HG03108 (cell line): ENCODE results near the gene PBX3.

ENCODE experiments used
- ATAC-seq: cut with Tn5 transposase; IDR thresholded peaks from one replicate; pipeline ENCODE4 v1.9.1; 2021; ENCODE audit warnings: moderate library complexity; ENCODE audit not compliant: unreplicated experiment

The PBX3 gene

DNA sequence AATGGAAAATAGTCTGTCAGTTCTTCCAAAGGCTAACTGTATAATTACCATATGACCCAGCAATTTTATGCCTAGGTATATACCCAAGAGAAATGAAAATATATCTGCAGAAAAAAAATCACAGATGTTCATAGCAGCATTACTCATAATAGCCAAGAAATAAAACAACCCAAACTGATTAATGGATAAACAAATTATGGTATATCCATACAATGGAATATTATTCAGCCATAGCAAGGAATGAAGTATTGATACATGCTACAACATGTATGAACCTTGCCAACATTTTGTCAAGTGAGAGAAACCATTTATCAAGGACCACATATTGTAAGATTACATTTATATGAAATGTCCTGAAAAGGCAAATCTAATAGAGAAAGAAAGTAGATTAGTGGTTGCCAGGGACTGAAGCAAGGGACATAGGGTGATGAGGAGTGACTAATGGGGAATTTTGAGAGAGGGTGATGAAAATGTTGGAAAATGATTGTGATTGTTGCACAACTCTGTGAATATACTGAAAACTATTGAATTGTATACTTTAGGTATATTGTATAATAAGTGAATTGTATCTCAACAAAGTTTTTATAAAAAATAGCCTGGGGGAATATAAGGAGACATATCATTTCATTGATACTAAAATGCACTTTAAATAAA is 114.4 kb downstream of the PBX3 start:
- no peak for ATAC-seq

GRCh38 chr9:125863923-125864322 is 116.8 kb downstream of the PBX3 start:
- no peak for ATAC-seq

DNA sequence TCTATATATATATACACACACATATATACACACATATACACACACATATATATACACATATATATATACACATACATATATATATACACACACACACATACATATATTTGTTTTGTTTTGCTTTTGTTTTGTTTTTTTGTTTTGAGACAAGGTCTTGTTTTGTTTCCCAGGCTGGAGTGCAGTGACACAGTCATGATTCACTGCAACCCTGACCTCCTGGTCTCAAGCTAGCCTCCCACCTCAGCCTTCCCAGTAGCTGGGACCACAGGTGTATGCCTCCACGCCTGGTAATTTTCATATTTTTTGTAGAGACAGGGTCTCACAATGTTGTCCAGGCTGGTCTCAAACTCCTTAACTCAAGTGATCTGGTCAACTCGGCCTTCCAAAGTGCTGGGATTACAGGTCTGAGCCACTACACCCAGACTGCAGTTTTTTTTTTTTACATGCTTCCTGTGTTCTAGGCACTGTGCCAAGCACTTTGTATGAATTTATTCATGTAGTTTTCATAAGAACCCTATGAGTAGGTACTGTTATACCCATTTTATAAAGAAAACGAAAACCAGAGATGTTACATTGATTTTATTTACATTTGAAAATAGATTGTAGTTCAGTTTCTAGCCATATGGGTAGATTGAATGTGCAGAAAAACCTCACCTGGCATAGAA is 120.7 kb downstream of the PBX3 start:
- no peak for ATAC-seq

- ATAC-seq, result no peak
These were observed 131.0 kb downstream of the PBX3 start for GRCh38 chr9:125878164-125878631.

DNA sequence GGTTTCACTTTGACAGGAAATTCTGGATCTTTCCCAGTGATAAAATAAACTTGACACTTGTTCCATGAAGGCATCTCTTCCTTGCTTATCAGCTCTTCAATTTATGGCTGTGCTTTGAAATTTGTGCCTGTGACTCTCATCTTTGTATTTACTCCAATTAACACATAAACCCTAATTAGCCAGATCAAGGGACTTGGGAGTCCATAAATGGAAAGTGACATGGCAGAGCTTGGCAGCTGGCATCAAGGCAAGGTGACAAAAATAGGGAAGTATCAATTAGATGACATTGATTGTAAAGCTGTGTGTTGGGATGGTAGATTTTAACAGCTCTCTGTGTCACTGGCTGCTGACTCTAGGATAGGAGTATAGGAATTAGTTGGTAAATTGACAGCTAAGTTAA is 133.9 kb downstream of the PBX3 start:
- ATAC-seq, result no peak

GRCh38 chr9:125883565-125884217 is 136.5 kb downstream of the PBX3 start:
- ATAC-seq, result no peak

DNA sequence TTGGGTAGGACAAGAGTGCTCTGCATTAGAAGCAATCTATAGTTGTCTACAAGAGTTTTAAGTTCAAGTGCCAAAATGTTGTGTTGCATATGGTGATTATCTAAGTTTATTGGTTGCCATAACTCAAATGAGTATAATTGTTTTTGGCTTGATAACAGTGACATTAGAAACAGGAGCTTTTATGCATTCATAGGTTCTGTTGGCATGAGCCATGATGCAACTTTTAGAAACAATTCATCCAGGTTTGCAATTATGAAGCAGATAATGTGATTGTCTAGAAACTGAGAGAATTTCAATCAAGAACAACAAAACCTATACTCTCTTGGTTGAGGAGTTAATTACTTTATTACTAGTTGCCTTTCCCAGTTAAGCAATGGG is 137.0 kb downstream of the PBX3 start:
- no peak for ATAC-seq

DNA sequence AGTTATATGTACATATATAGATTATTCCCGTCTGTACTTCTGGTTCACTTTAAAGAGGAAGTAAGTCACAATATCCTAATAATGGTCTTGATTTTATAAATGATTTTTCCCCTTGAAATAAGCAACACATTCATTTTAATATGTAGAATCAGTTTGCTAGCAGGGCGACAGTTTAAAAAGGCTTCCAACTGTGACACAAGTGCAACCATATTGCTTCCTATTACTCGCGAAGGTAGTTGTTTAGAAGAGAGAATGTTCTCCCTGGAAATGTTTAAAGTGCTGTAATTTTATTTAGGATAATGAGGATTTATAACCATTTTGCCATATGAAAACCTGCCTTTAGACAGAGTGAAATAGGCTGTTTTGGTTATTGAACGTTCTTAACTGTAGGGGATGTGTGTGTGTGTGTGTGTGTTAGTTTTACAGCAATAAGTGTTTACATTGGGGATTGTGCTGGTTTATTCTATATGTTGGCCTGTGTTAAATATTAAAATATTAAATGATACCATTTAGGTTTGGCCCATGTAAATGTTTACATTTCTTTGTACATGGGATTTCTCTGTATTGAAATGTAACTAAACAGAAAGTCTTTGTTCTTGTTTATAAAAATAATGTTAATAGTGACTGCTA is 138.3 kb downstream of the PBX3 start:
- ATAC-seq, result no peak

GRCh38 chr9:125886365-125886764 is 139.2 kb downstream of the PBX3 start:
- no peak for ATAC-seq

DNA sequence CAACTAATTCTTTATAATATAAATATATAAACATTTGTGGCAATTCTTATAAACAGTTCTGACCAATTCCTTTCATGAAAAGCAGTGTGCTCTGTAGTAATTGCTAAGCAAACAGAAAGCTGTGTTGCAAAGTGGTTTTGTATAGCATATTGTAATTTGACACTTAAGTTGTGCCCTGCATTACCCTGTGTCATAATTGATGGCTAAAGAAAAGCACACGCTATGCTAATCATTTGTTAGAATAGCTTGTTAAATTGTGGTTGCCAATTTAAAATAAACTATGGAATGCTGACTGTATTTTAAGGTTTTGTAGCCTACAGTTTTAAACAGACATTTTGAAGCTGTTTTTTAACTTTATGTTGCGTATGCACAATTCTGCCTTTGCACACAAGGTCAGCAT is 140.0 kb downstream of the PBX3 start:
- no peak for ATAC-seq

DNA sequence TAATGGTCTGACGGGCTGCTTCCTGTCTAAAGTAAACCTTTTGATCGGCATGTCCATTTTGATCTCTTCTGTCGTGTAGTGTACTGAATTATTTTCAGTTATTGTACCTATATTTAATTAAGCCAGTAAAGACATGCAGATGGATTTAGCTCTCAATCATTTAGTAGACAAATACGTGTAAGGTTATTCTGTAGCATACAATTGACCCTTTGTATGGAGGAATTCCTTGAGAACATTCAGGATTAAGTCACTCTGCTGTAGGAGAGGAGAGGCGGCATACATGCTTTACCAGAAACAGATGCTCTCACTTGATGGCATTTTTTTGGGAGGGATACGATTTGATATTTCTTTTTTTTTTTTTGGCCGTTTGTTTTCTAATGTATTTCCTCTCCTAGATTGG is 141.0 kb downstream of the PBX3 start:
- ATAC-seq, result no peak

GRCh38 chr9:125889112-125889475 is 141.9 kb downstream of the PBX3 start:
- ATAC-seq, result peak; percentile 32

DNA sequence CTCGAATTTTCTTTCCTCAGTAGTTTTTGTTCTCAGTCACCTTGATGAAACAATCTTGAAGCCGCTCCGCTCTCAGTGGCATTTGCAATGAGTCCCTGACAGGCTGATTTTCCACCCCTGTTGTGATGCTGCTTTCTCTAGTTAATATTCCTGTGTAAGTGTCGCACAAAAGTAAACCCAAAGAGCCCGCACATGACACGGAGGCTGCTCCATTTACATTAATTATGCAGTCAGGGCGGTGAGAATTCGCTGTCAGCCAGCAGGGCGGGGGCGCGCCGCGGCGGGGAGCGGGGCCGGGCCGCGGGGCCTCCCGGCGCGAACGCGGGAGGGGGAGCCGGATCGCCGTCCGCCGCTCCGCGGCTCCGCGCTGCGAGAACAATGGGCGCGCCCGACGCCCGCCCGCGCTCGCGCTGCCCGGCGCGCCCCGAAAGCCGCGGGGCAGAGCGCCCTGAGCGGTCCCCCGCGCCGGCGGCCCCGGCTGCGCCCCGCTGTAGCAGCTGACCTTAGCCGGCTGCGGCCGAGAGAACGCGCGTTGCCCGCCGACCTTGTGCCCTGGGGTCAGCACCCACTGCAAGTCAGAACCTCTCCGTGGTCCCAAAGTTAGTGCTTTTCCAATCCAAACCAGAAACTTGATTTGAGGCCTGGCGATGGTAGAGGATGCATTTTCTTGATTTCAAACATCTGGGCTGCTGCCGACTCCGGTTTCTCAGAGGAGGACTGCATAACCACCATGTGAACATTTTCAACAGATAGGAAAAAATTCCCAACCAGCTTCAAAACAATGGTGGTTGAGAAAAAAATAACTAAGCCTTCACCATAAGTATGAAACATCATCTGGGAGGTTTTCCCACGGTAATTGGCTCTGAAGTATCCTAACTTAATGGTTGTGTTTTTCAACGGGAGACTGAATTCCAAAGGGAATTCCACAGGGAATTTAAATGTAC is 142.6 kb downstream of the PBX3 start:
- peak; percentile 41 for ATAC-seq

DNA sequence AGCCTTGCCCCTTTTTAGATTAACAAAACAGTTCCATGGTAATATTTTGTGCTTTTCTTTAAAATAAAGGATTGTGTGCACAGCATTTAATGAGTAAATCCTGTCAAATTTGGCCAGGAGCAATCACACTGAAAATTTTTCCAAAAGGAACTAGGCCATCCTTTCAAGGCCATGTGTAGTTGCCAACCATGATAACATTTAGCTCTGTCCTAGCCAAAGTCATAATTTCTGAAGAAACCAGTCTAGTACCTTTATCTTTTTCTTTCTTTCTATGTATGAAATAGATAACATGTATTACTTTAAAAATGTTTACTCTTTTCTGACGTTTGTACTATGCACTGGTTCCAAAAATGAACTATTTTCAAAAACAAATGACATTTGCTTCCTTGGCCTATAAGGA is 143.7 kb downstream of the PBX3 start:
- no peak for ATAC-seq

DNA sequence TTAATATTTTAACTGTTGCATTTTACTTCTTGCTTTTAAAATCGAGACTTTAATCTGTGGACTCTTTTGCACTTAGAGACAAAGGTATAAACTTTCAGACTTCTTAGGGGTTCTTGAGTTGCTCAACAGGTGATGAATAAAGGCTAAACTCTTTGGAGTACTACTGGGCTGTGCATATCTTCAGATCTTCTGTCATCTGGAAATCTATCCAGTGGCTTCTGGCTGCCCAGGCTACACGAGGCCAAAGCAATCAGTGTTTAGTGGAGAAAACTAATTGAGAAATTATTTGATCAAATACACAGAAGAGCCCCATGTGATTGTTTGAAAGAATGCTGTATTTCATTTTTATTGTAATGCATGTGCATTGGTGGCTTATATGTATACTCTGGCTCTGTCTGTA is 146.1 kb downstream of the PBX3 start:
- no peak for ATAC-seq

- ATAC-seq, result no peak
These were observed 147.4 kb downstream of the PBX3 start for GRCh38 chr9:125894566-125894965.

DNA sequence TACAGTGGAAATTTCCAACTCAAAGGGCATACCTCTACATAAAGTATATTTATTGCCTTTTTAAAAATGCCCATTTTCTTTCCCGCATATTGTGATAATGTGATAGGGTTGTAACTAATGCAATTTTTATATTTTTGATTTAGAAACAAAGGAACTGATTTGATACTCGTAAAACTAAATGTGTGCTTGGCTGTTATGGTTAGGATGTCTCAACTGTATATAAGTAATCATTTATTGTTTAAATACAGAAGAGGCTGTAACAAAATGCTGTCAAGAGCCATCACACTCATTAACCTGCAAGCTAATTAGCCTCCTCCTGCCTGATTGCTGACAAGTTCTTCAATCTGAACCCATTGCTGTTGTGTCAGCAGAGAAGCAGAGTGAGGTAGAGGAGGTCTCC is 149.2 kb downstream of the PBX3 start:
- no peak for ATAC-seq

GRCh38 chr9:125896964-125897363 is 149.8 kb downstream of the PBX3 start:
- ATAC-seq, result no peak

DNA sequence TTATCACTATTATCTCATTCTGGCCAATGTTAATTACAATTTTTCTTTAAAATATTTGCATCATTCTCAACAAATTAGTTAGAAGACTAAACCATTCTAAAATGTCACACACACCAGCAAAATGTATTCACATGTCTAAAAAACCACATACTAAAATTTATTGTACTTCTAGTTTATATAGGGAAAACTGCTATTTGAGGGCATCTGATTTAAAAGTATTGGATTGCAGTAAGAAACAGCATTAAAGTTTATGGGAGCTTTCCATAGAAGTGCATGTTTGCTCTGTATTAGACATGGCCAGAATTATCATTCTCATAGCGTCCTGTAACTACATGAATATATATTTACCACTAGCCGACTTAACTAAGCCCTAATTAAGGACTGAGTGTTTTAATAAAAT is 150.3 kb downstream of the PBX3 start:
- ATAC-seq, result no peak

DNA sequence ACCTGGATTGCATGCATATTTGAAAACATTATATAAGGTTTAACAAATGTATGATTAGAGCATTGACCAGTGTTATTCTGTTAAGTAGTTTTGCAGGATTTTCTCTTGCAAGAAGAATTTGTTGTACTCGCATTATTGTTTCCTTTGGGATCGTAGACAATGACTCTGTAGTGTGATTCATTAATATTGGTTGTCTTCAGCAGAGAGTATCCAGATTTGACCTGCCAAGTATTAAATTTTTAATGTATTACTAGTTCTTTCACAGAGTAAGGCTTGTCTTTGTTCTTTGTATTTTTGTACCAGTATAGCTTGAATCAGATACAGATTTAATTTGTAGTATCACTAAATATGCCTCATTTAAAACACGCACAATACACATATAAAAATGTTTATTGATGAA is 155.0 kb downstream of the PBX3 start:
- ATAC-seq, result no peak
